ENCODE results near the gene RNF115.

DNA sequence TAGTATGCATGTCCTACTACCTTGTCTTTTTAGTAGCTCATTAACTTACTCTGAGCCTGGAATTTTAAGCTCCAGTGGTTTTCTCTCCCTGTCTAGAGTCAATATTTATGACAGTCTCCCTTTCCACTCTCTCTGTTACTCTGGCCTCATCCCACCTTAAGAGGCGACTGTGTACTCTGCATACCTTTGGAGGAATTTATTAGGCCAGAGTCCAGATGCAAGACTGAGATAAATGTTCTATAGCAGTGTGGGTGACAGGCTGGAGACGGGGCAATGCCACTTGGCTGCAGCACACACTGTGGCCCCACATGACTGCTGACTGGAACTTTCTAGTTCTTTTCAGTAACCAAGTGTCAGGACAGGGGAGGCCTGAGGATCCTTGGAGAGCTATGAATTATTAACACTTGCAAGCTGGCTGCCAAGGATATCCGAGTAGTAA is 112.7 kb downstream of the RNF115 start:
- TF ChIP-seq, protein P1, sequence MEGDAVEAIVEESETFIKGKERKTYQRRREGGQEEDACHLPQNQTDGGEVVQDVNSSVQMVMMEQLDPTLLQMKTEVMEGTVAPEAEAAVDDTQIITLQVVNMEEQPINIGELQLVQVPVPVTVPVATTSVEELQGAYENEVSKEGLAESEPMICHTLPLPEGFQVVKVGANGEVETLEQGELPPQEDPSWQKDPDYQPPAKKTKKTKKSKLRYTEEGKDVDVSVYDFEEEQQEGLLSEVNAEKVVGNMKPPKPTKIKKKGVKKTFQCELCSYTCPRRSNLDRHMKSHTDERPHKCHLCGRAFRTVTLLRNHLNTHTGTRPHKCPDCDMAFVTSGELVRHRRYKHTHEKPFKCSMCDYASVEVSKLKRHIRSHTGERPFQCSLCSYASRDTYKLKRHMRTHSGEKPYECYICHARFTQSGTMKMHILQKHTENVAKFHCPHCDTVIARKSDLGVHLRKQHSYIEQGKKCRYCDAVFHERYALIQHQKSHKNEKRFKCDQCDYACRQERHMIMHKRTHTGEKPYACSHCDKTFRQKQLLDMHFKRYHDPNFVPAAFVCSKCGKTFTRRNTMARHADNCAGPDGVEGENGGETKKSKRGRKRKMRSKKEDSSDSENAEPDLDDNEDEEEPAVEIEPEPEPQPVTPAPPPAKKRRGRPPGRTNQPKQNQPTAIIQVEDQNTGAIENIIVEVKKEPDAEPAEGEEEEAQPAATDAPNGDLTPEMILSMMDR (IDR thresholded peaks at IDR 0.05): no peak
- TF ChIP-seq POLR2A (IDR thresholded peaks at IDR 0.05): no peak
